CD1c-positive myeloid dendritic cell (primary cell): Measurements from ENCODE around the gene LPA.
A peak's percentile ranks its signal among the peaks of the same experiment; 100 is the strongest.
"Not testable (repeated sequence)": the region's sequence is repeated elsewhere in the genome, so short reads cannot be mapped to it uniquely, and the experiment has no call there.

Source experiments
- DNase-seq: peaks from one replicate; pipeline ENCODE4 v3.0.0-alpha.2; 2016; ENCODE audit errors: extremely low spot score

LPA gene

GRCh38 chr6:160661216-160661615, 2.9 kb downstream of the LPA start:
- no peak for DNase-seq

DNA sequence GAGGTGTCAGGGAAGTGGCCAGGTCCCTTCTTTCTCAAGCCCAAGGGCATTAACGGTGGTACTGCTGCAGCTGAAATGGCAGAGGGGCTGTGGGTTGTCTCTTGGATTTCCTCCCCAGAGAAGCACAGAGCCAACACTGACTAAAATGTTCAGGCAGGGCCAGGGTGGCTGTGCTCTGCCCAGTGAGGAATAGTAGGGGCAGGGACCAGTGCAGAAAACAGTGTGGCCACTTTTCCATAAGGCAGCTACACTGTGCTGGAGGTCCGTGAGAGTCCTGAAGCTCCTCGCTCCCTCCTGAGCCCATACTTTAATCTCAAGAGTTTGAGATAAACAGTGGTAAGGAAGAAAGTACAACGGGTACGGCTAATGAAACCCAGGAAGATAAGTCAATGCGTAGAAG, 4.5 kb downstream of the LPA start:
- DNase-seq: no peak

DNA sequence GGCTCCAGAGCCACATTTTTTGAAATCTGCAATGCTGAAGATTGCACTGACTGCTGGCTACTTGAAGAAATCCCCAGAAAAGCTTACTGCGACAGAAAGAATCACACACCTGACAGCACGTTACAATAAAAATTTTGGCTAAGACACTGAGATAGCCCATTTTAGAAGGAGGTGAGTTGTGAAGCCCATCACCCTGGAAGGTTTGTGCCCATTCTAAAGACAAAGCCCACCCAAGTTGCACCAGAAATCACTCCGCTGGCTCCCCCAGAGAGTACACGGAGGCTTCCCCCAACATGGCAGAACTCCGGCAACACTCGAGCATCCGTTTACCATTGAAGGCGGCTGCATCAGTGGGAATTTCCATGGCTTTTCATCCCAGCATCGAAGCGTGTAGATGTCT, 29.4 kb downstream of the LPA start:
- no peak for DNase-seq

GRCh38 chr6:160595838-160596832, 67.9 kb downstream of the LPA start:
- no peak for DNase-seq

- not testable (repeated sequence) for DNase-seq
Measured at GRCh38 chr6:160595297-160595696, 68.8 kb downstream of the LPA start.

DNA sequence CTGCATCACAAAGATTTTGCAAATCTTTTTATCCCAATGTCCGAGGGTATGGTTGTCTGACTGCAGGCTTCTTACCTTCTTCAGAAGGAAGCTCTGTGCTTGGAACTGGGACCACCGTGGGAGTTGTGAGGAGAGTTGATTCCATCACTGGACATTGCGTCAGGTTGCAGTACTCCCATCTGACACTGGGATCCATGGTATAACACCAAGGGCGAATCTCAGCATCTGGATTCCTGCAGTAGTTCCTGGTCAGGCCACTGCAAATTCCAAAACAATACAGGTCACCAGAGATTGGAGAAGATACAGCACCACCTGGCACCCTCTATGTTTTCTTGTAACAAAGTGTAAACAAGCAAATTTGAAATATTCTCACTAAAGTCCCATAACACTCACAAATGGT, 77.7 kb downstream of the LPA start:
- no peak for DNase-seq

DNA sequence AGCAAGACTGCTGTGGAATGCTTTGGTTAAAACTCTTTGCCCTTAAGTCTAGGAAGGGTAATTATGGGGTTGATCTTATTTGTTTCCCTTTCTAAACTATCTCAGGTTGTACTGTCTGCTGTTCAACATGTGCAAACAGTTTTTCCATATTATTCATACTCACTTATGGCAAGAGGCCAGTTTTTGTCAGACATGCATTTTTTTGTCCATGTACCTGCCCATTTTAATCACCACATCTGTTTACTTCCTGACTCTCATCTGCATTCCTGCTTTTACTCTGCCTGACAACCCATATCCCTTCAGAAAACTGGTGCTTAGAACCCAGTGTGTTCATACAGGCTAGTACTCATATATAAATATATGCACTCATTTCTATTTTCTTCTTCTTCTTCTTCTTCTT, 80.3 kb downstream of the LPA start:
- no peak for DNase-seq

DNA sequence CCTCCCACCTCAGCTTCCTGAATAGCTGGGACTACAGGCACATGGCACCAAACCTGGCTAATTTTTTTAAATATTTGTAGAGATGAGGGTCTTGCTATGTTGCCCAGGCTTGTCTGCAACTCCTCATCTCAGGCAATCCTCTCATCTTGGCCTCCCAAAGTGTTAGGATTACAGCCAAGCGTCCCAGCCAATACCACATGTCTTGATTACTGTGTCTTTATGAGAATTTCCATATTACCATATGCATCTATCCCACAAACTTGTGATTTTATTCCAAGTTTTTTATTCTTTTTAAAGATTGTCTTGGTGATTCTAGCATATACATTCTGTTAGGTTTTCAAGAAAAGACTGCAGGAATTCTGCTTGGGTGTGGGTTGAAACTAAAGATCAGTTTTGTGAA, 82.7 kb downstream of the LPA start:
- no peak for DNase-seq

DNA sequence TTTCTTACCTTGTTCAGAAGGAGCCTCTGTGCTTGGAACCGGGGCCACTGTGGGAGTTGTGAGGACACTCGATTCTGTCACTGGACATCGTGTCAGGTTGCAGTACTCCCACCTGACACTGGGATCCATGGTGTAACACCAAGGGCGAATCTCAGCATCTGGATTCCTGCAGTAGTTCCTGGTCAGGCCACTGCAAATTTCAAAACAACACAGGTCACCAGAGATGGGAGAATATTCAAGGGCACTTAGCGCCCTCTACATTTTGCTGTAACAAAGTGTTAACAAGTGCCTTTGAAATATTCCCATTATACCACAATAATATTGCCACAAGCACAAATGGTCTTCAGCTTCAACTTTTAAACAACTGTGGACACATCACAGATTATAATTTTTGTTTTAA, 85.6 kb downstream of the LPA start:
- DNase-seq: not testable (repeated sequence)

- DNase-seq: no peak
Measured at GRCh38 chr6:160573943-160574342, 90.1 kb downstream of the LPA start.

GRCh38 chr6:160571201-160571600, 92.9 kb downstream of the LPA start:
- not testable (repeated sequence) for DNase-seq

DNA sequence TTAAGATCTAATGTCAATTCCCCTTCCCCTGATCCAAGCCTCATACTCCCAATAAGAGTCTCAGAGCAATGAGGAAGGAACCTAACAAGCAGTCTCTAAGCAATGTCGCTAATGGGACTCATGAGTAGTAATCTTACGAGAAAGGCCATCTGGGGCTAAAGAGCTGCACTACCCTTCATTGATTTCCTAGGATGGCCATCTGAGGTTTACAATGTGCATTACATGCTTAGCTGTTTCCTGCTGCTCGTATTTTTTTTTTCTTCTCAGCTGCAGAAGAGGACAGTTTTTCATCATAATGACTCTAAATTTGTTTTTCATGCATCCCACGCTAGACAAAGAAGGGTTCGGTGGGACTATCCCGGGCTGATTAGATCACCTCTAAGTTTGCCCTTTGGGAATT, 119.3 kb downstream of the LPA start:
- DNase-seq: no peak

DNA sequence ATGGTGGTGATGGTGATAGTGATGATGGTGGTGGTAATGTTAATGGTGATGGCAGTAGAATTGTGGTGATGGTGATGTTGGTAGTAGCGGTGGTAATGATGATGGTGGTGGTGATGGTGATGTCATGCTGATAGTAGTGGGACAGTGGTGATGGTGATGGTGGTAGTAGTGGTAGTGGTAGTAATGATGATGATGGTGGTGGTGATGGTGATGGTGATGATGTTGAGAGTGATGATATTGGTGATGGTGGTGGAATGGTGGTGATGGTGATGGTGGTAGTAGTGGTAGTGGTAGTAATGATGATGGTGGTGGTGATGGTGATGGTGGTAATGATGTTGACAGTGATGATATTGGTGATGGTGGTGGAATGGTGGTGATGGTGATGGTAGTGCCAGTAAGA, 128.8 kb downstream of the LPA start:
- no peak for DNase-seq

DNA sequence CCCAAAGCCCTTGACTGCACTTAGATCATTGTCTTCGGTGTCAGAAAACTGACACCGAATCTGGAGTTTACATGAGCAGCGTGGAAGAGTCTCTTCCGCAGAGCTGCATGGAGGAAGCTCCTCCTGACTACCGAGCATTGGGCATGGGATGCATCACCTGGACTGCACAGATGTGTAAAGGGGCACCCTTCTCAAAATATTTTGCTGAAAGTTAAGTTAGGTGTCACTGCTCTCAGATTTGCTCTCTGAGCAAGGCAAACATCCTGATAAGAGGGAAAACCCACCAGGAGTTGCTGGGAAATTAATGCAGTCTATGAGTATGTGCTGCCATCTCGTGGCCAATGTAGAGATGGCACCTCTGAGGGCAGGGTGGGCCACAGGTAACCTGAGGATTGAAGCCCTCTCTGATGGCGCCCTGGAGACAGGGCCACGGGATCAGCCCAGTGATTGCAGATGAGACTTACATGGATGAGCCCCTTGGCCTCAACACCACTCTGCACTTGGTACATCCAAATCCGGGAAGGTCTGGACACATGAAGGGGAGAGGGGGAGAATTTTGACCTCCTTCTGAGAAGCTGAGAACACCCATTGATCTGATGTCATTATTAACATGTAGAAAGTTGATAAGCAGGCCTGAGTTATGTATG, 129.9 kb downstream of the LPA start:
- peak; percentile 55 for DNase-seq

- no peak for DNase-seq
Measured at GRCh38 chr6:160532315-160532714, 131.8 kb downstream of the LPA start.

- no peak for DNase-seq
Measured at GRCh38 chr6:160531826-160532225, 132.2 kb downstream of the LPA start.

- not testable (repeated sequence) for DNase-seq
Measured at GRCh38 chr6:160529524-160529923, 134.6 kb downstream of the LPA start.

DNA sequence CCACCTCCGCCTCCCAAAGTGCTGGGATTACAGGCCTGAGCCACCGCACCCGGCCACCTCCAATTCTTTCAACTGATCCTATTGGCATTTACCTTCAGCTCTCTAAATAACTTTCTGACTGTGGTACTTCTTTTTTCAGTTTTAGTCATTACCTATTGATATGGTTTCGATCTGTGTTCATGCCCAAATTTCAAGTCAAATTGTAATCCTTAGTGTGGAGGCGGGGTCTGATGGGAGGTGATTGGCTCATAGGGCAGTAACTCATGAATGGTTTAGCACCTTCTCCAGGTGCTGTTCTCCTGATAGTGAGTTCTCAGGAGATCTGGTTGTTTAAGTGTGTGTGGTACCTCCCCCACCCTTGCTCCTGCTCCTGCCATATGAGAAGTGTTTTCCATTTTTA, 140.9 kb downstream of the LPA start:
- no peak for DNase-seq

DNA sequence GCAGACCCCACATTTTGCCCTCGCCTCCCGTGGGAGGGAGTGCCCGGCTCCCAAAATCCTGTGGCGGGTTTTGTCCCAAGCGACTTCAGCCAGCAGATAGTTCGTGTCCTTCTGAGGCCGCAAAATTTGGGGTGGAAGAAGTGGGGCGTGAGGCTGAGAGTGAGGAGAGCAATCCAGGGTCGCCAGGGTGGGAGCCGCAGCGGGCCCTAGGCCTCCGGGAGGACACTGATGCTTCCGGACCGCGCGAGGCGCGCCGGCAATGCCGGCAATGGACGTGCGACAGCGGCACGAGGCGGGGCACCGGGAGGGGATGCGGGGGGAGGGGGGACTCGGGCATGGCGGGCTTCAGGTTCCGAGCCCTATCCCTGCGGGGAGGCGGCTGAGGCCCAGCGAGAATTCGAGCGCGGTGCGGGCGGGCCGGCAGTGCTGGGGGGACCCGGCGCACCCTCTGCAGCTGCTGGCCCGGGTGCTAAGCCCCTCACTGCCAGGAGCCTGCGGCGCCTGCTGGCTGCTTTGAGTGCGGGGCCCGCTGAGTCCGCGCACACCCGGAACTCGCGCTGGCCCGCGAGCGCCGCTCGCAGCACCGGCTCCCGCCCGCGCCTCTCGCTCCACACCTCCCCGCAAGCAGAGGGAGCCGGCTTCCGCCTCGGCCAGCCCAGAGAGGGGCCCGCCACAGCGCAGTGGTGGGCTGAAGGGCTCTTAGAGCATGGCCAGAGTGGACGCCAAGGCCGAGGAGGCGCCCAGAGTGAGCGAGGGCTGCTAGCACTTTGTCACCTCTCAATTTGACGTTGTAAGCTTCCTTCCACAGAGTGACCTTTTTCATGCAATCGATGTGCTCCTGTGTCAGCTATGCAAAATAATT, 143.8 kb downstream of the LPA start:
- peak; percentile 36 for DNase-seq

- peak; percentile 74 for DNase-seq
Measured at GRCh38 chr6:160519603-160520042, 144.5 kb downstream of the LPA start.

- DNase-seq: no peak
Measured at GRCh38 chr6:160519133-160519532, 144.9 kb downstream of the LPA start.

- DNase-seq: no peak
Measured at GRCh38 chr6:160513836-160514235, 150.2 kb downstream of the LPA start.
